Stimulated activated CD8-positive, alpha-beta memory T cell treated with anti-CD3 and anti-CD28 coated beads, Interleukin-7, amount 100 ng/mL, for 24 hours (primary cell): ENCODE data around the gene ITGAV.

Experiments
- DNase-seq: peaks from one replicate; pipeline ENCODE4 v3.0.0-alpha.2; 2020; ENCODE audit warnings: low read depth

Gene ITGAV

DNA sequence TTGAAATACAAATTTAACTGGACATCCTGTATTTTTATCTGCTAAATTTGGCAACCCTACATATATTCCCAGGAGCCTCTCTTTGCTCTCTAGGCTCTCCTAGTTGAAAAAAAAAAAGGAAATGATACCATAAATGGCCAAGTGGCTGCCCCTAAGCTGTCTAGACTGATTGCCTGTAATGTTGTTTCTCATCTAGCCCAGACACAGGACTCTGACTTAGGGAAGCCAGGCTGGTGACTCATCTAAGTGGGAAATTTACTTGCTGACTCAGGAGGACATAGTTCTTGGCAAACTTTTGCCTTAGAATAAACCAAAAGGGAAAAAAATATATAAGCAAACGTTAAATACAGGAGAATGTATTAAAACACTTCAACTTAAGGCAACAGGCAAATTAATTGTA lies 14.6 kb upstream of the ITGAV start:
- no peak for DNase-seq

- no peak for DNase-seq
Observed at GRCh38 chr2:186575856-186576255, 14.0 kb upstream of the ITGAV start.

GRCh38 chr2:186576614-186577013 lies 13.2 kb upstream of the ITGAV start:
- no peak for DNase-seq

GRCh38 chr2:186582698-186583097 lies 7.2 kb upstream of the ITGAV start:
- DNase-seq = no peak

- DNase-seq = no peak
Observed at GRCh38 chr2:186584053-186584452, 5.8 kb upstream of the ITGAV start.

- DNase-seq = no peak
Observed at GRCh38 chr2:186588421-186588820, 1.4 kb upstream of the ITGAV start.

- no peak for DNase-seq
Observed at GRCh38 chr2:186588940-186589611, 780 bp upstream of the ITGAV start.

DNA sequence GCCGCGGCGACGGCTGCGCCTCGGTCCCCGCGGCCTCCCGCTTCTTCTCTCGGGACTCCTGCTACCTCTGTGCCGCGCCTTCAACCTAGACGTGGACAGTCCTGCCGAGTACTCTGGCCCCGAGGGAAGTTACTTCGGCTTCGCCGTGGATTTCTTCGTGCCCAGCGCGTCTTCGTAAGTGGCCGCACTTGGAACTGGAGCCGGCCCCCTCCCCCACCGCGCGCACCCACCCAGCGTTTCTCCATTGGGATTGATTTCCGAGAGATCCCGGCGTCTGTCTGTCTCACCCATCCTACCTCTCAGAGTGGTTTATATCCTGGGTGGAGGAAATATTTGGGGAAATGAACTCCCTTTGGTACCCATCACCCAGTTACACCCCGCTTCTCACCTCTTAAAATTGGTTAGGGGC lies 498 bp downstream of the ITGAV start:
- no peak for DNase-seq

GRCh38 chr2:186590759-186591505 lies 1.1 kb downstream of the ITGAV start:
- no peak for DNase-seq

DNA sequence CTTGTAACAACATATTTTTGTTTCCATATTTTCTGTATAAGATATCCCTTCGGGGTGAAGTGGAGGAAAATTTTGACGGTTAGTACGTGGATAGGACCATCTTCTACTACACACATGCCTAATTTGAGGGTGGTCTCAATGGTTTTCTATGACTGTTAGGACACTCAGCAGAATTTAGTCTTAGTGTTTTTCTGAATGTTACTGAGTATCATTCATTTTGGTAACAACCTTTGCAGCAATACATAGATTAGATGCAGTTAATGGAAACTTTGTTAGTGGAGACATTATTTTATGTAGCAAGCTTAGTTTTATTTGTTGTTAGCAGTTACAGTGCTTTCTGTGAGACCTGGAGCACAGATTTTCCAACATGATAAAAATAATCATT lies 1.6 kb downstream of the ITGAV start:
- no peak for DNase-seq

- no peak for DNase-seq
Observed at GRCh38 chr2:186592137-186592875, 2.5 kb downstream of the ITGAV start.

DNA sequence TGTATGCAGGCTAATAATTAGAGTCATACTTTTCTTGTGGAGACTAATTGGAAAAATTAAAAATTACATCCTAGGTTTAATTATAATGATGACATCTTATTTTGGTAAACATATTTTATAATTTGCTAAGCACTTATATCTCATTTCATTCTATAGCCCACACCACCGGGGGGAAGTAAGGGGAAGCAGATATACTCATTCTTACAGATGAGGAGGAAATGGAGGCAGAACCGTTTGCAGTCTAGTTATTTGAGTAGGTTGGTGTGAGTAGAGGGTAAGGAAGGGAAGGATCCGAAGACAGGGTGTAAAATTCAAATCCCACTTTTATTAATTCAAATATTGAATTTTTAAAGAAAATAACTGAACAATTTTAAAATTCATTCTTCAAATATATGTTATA lies 3.7 kb downstream of the ITGAV start:
- DNase-seq = no peak

GRCh38 chr2:186594001-186594722 lies 4.3 kb downstream of the ITGAV start:
- no peak for DNase-seq

GRCh38 chr2:186595219-186595618 lies 5.4 kb downstream of the ITGAV start:
- DNase-seq = no peak

DNA sequence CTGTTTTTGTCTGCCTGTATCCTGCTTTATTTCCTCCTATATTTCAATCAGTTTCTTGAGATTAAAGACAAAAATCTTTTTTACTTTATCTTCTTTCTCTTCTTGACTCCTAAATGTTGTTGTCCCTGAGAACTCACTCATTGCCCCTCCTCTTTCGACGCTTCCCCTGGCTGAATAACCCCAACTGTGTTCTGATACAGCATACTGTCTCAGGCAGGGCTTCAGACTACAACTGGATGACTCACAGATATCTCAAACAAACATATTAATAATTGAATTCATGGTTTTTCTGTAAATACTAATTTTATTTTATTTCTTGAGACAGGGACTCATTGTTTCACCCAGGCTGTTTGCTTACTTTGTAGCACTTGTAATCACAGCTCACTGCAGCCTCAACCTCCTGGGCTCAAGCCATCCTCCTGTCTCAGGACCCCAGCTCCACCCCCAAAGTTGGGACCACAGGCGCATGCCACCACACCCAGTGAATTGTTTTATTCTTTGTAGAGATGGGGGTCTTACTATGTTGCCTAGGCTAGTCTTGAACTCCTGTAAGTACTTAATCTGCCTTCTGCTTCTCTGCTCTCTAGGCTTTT lies 9.4 kb downstream of the ITGAV start:
- DNase-seq = no peak

DNA sequence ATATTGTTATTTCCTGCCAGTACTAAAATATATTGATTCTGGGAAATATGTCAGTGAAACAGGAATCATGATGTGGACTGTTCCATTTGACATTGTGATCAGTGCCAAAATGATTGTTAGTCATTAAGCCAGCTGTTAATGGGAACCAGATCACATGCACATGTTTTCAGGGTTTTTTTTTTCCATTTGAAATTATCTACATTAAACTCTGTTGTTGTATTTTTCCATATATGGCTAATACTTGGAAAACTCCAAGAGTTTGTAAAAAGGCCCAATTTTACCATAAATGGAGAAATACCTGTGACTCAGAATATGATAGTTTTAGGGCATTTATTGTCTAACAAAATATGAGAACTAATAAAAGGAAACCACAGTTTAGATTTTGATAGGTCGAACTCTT lies 13.4 kb downstream of the ITGAV start:
- no peak for DNase-seq

DNA sequence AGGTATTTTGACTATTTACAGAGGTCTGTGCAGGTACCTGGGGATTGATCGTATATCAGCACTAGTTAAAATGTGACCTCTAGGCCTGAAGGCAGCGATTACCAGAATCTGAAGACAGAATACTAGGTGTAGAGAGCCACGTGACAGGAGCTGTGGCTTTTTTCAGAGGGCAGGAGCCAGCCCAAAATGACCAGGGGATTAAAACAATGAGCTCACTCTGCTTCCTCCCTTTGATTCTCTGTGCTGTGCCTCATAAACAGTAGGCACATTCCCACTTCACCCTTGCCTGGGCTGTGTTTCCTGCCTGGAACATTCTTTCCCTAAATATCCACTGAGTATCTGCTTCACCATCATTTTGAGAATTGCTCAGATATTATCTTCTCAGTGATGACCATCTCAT lies 15.2 kb downstream of the ITGAV start:
- no peak for DNase-seq

GRCh38 chr2:186607660-186608324 lies 17.9 kb downstream of the ITGAV start:
- DNase-seq = no peak

GRCh38 chr2:186610785-186611184 lies 20.9 kb downstream of the ITGAV start:
- no peak for DNase-seq

- DNase-seq = no peak
Observed at GRCh38 chr2:186611526-186611925, 21.7 kb downstream of the ITGAV start.

DNA sequence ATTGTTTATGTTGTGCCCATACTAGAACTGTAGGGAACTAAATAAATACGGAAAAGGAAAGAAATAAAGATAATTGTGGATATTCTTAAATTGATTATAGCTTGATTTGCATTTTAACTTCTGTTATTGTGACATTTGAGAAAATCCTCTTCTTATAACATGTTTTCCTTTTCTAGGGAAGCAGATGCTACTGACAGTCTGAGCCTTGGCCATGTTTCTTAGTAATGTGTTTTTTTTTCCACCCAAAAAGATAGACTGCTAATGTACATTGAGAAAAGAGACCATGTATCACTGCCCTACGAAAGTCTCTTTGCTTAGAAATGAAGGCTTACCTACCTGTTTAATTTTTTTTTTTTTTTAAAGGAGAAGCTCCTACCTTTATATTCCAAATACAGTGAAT lies 22.2 kb downstream of the ITGAV start:
- no peak for DNase-seq
